CD4-positive, alpha-beta T cell treated with Interleukin-4 for 1 hour (primary cell): ENCODE measurements around the gene SPRR5.
A peak's percentile ranks its signal among the peaks of the same experiment; 100 is the strongest.

Experiments used
- DNase-seq, 2 donors: peaks; one replicate each; pipeline ENCODE4 v3.0.0-alpha.2; 2020 to 2022

The SPRR5 gene, protein sequence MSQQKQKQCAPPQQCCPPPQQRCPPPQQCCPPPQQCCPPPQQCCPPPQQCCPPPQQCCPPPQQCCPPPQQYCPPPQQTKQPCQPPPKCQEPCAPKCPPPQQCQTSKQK

GRCh38 chr1:152946651-152947256 lies at the start of gene SPRR5:
SPRR5 (plus strand) TSS chr1:152947206; CDS start chr1:152948555, 1,349 bp downstream.
- DNase-seq = no peak

GRCh38 chr1:152899027-152899426 lies 48.0 kb upstream of the SPRR5 start:
- DNase-seq = no peak

- no peak for DNase-seq
Measured at GRCh38 chr1:152899883-152900282, 47.1 kb upstream of the SPRR5 start.

- DNase-seq = no peak
Measured at GRCh38 chr1:152901631-152902030, 45.4 kb upstream of the SPRR5 start.

DNA sequence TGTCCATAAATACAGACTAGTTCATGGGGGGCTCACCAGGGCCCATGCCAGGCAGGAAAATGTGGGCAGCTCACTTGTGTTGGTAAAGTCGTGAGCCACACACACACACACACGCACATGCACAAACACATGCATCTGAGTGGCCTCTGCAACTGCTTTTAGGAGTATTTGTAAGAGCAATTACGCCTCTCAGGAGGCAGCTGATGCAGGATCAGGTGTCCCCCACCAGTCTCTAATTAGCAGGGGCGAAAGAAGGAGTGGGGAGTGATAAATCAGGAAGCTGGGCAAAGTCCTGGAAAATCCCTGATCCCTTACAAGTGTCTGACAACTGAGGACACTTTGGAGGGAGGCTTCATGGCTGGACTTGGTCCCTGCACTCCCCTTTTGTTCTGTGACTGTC lies 44.4 kb upstream of the SPRR5 start:
- no peak for DNase-seq

DNA sequence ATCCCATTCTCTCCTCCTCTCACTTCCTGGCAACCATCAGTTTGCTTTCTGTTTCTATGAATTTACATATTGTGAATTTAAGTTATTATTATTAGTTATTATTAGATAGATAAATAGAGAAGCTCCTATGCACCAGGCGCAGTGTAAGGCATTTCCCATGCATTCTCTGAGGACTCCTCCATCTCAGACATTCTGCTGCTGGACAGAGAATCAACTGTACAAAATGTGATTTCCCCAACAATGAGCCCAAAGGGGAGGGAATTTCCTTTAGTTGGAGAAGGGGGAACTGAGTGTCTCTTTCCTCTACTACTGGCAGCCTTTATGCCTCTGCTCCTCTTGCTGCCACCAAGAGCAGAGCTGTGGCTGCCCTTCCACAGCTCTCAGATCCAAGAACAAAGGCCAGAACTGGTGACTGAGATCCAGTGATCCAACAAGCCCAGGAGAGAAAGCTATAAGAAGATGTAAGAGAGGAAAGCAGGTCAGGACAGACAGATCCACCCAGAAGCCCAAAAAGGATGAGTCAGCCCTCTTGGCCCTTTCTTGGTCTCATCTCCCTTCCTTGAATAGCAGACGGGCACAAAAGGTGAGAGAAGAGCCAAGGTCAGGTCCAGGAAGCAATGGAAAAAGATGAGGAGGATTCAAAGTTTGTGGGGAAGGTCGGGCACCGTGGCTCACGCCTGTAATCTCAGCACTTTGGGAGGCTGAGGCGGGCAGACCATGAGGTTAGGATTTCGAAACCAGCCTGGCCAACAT lies 42.1 kb upstream of the SPRR5 start:
- no peak for DNase-seq

DNA sequence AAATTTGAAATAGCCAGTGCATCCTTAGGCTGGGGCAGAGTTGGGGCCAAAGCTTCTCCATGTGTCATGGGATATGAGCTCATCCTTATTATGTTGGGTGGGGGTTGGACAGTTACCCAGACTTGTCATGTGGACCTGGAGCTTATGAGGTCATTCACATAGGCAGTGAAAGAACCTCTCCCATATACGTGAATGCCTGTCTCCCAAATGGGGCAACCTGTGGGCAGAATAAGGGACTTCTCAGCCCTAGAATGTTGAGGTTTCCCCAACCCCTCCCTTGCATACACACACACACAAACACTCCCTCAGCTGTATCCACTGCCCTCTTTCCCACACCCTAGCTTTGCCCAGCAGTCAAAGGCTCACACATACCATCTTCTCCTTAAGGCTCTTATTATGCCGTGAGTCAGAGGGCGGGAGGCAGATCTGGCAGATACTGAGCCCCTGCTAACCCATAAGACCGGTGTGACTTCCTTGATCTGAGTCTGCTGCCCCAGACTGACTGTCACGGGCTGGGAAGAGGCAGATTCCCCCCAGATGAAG lies 40.9 kb upstream of the SPRR5 start:
- no peak for DNase-seq

- DNase-seq = no peak
Measured at GRCh38 chr1:152907686-152908601, 39.1 kb upstream of the SPRR5 start, which contains the start of gene IVL. IVL (plus strand) TSS chr1:152908546; CDS start chr1:152909798, 1,252 bp downstream.

DNA sequence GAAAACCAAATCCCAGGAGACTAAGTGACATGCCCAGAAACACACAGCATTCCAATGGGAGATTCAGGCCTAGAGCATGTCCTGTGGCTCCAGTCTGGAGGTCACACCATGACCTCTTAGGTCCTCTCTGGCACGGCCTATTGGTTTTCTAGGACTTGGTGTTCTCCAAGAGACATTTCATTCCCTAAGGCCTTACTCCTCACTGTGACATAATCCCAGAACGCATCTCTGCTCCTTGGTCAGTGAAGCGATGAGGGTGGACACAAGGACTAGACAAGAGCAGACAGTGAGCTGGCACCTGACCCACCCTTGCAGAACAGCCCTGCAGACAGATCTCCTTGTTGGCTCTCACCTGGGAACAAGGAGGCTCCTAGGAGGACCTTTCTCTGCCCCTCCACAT lies 37.8 kb upstream of the SPRR5 start:
- no peak for DNase-seq

- DNase-seq = no peak
Measured at GRCh38 chr1:152912471-152912870, 34.5 kb upstream of the SPRR5 start.

DNA sequence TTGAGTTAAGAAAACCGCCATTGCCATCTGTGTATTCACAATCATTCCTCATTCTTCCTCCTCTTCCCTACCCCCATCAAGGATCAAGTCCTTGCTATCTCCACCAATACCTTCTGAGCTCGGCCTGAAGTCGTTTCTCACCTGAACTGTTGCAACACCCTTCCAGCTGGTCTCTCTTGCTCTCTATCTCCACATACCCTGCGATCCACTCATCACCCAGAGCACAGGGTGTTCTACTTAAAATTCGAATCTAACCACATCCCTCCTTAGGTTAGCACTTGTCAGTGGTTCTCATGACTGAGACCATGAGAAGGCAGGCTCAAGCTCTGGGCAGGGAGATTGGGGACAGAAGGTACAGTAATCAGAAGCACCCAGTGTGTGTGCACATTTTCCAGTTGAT lies 34.1 kb upstream of the SPRR5 start:
- DNase-seq = no peak

- DNase-seq = no peak
Measured at GRCh38 chr1:152917794-152918193, 29.2 kb upstream of the SPRR5 start.

- no peak for DNase-seq
Measured at GRCh38 chr1:152919071-152919470, 27.9 kb upstream of the SPRR5 start.

- no peak for DNase-seq
Measured at GRCh38 chr1:152924191-152924590, 22.8 kb upstream of the SPRR5 start.

GRCh38 chr1:152926091-152926490 lies 20.9 kb upstream of the SPRR5 start:
- DNase-seq = peak in 1 of 2 donors; percentile 5

- DNase-seq = no peak
Measured at GRCh38 chr1:152928671-152929070, 18.3 kb upstream of the SPRR5 start.

GRCh38 chr1:152932170-152932811 lies 14.7 kb upstream of the SPRR5 start:
- DNase-seq = no peak

GRCh38 chr1:152933196-152933595 lies 13.8 kb upstream of the SPRR5 start:
- no peak for DNase-seq

GRCh38 chr1:152940614-152941013 lies 6.4 kb upstream of the SPRR5 start:
- DNase-seq = no peak

GRCh38 chr1:152941037-152941711 lies 5.8 kb upstream of the SPRR5 start:
- no peak for DNase-seq

GRCh38 chr1:152942161-152942560 lies 4.8 kb upstream of the SPRR5 start:
- DNase-seq = no peak

GRCh38 chr1:152946248-152946647 lies 758 bp upstream of the SPRR5 start:
- no peak for DNase-seq
